ENCODE data around the gene ATP5F1B.

GRCh38 chr12:56626701-56627100 is 19.1 kb downstream of the ATP5F1B start:
- TF ChIP-seq CTCF (IDR thresholded peaks at IDR 0.05) (no peak), POLR2A (IDR thresholded peaks at IDR 0.05) (no peak)

All from lower leg skin (tissue), 3 donors.